HepG2 (cell line): ENCODE measurements around the gene COMMD7. TPM values are rescaled to one million over a fixed set of nuclear protein-coding genes. Genes with fewer than 3 reads are reported as not detected.
A peak's percentile ranks its signal among the peaks of the same experiment; 100 is the strongest.

ENCODE experiments used
- ATF4 ChIP-seq, 2 experiments: fragments of 450-650 bp in 1 of 2; sonication (generic) in 1 of 2; formaldehyde crosslinking; IDR thresholded peaks; 2 replicates each; pipeline versions ENCODE4 v1.5.0 to v1.8.0; 2020 to 2022; ENCODE audit warnings: mild to moderate bottlenecking in 1 of 2, missing genetic modification reagents in 1 of 2
- HNF1B ChIP-seq: sonication (generic); formaldehyde crosslinking; IDR thresholded peaks from 2 replicates; pipeline ENCODE4 v1.5.1; 2020; ENCODE audit warnings: mild to moderate bottlenecking, moderate library complexity, missing genetic modification reagents
- IRF2 ChIP-seq: IDR thresholded peaks from 2 replicates; pipeline ENCODE4 v1.6.1; 2018; ENCODE audit warnings: missing genetic modification reagents, missing compliant biosample characterization
- KLF9 ChIP-seq: IDR thresholded peaks from 2 replicates; pipeline ENCODE4 v1.6.1; 2016; ENCODE audit warnings: low read depth
- LBX2 ChIP-seq: sonication (generic); formaldehyde crosslinking; IDR thresholded peaks from 2 replicates; pipeline ENCODE4 v1.5.0; 2020; ENCODE audit warnings: missing genetic modification reagents, mild to moderate bottlenecking, borderline replicate concordance
- MAFF ChIP-seq: IDR thresholded peaks from 2 replicates; pipeline ENCODE4 v1.6.1; 2011; ENCODE audit warnings: low read depth, low read length, improper control_type of control experiment
- POLR2G ChIP-seq: fragments of 200-400 bp; formaldehyde crosslinking; IDR thresholded peaks from 2 replicates; pipeline ENCODE4 v1.6.1; 2018; ENCODE audit warnings: mild to moderate bottlenecking, low read depth, low read length, moderate library complexity
- TEAD2 ChIP-seq: sonication (generic); formaldehyde crosslinking; IDR thresholded peaks from 2 replicates; pipeline ENCODE4 v1.9.0; 2021; ENCODE audit warnings: missing genetic modification reagents
- ZBTB10 ChIP-seq: sonication (generic); formaldehyde crosslinking; IDR thresholded peaks from 2 replicates; pipeline ENCODE4 v1.4.0; 2020; ENCODE audit warnings: missing genetic modification reagents, borderline replicate concordance
- ZBTB44 ChIP-seq: sonication (generic); formaldehyde crosslinking; IDR thresholded peaks from 2 replicates; pipeline ENCODE4 v1.4.0; 2020; ENCODE audit warnings: missing genetic modification reagents
- ZFP82 ChIP-seq: sonication (generic); formaldehyde crosslinking; IDR thresholded peaks from 2 replicates; pipeline ENCODE4 v1.5.1; 2020; ENCODE audit warnings: mild to moderate bottlenecking, missing genetic modification reagents, borderline replicate concordance
- ZNF136 ChIP-seq: sonication (generic); formaldehyde crosslinking; IDR thresholded peaks from 2 replicates; pipeline ENCODE4 v1.8.1; 2022; ENCODE audit warnings: low read depth, mild to moderate bottlenecking, moderate library complexity, missing genetic modification reagents
- ZNF33A ChIP-seq: sonication (generic); formaldehyde crosslinking; IDR thresholded peaks from 2 replicates; pipeline ENCODE4 v1.5.1; 2020; ENCODE audit warnings: missing genetic modification reagents, mild to moderate bottlenecking, moderate library complexity, borderline replicate concordance
- ZNF34 ChIP-seq: sonication (generic); formaldehyde crosslinking; IDR thresholded peaks from 2 replicates; pipeline ENCODE4 v1.4.0; 2020; ENCODE audit warnings: mild to moderate bottlenecking, missing genetic modification reagents, borderline replicate concordance
- ZNF414 ChIP-seq: sonication (generic); formaldehyde crosslinking; IDR thresholded peaks from 2 replicates; pipeline ENCODE4 v1.5.0; 2020; ENCODE audit warnings: missing genetic modification reagents
- ZNF674 ChIP-seq: sonication (generic); formaldehyde crosslinking; IDR thresholded peaks from 2 replicates; pipeline ENCODE4 v1.5.0; 2020; ENCODE audit warnings: low read depth, mild to moderate bottlenecking, missing genetic modification reagents
- ZNF761 ChIP-seq: sonication (generic); formaldehyde crosslinking; conservative IDR thresholded peaks from 2 replicates; pipeline ENCODE4 v1.4.0; 2020; ENCODE audit warnings: mild to moderate bottlenecking, missing genetic modification reagents
- ZNF850 ChIP-seq: sonication (generic); formaldehyde crosslinking; conservative IDR thresholded peaks from 2 replicates; pipeline ENCODE4 v1.9.0; 2021; ENCODE audit warnings: mild to moderate bottlenecking, missing genetic modification reagents
- polyA plus RNA-seq, 8 experiments: library from polyadenylated mRNA; depleted of rRNA in 3 of 8; stranded (reverse) in 7 of 8; unstranded in 1 of 8; fragments of >200 nt; fragmentation: Illumina TruSeq in 4 of 8; extraction: Trizol in 4 of 8; gene quantifications; 2 replicates each; pipeline versions ENCODE4 v1.2.1 to v1.2.3, GENCODE V29; 2011 to 2016; ENCODE audit warnings: low read depth in 4 of 8, missing spikeins in 1 of 8, mixed read lengths in 1 of 8; ENCODE audit not compliant: insufficient read depth in 1 of 8
- total RNA-seq, 5 experiments: library from RNA; depleted of rRNA; stranded (reverse); fragments of >200 nt; fragmentation: Illumina TruSeq; extraction: Trizol; gene quantifications; 2 replicates each; pipeline ENCODE4 v1.2.3, GENCODE V29; 2016; ENCODE audit warnings: low read depth in 1 of 5

The COMMD7 gene
- total and polyA plus RNA-seq, 2 of the 13 experiments (the other 11 are each of a cell fraction or from before 2014, with no cell fraction given): 42.1 to 53.3 TPM

GRCh38 chr20:32709632-32710121, 33.6 kb downstream of the COMMD7 start (continued):
- no peak for TF ChIP-seq ZBTB44 (CRISPR knock-in tag)
- TF ChIP-seq ZBTB10 (CRISPR knock-in tag): no peak
- no peak for TF ChIP-seq ZFP82 (CRISPR knock-in tag)
- no peak for TF ChIP-seq ZNF34 (CRISPR knock-in tag)
- TF ChIP-seq ZNF136 (CRISPR knock-in tag): 0 out of 2 replicates have a peak, but pooled peaks have one; percentile 6
- TF ChIP-seq ZNF33A: no peak
- no peak for TF ChIP-seq TEAD2
- no peak for TF ChIP-seq ZNF761 (CRISPR knock-in tag)
- no peak for TF ChIP-seq LBX2
- TF ChIP-seq MAFF: peak; percentile 66
- TF ChIP-seq ZNF850: no peak
- TF ChIP-seq IRF2: no peak
- TF ChIP-seq ZNF414 (CRISPR knock-in tag): no peak
- TF ChIP-seq POLR2G: no peak
- TF ChIP-seq HNF1B: 0 out of 2 replicates have a peak, but pooled peaks have one; percentile 59
- no peak for TF ChIP-seq ATF4 (CRISPR knock-in tag; IDR thresholded peaks at IDR 0.05)
- TF ChIP-seq KLF9: no peak
- no peak for TF ChIP-seq ZNF674 (CRISPR knock-in tag)
